NCI-H128 (cell line): Measurements from ENCODE around the gene PCDHGB1.
"Not testable (repeated sequence)": the region's sequence is repeated elsewhere in the genome, so short reads cannot be mapped to it uniquely, and the experiment has no call there.

Experiments used
- DNase-seq: peaks from one replicate; lab custom pipeline; 2025; ENCODE audit not compliant: unreplicated experiment; lab: John Stamatoyannopoulos, UW

The PCDHGB1 gene

GRCh38 chr5:141349917-141350619, at the start of gene PCDHGB1:
TSS of gene PCDHGB1 (plus strand) at chr5:141350099. CDS start at chr5:141350261, 162 bp downstream.
- DNase-seq, result no peak

- DNase-seq, result no peak
These were observed 46.1 kb upstream of the PCDHGB1 start, which contains the start of gene SLC25A2 for GRCh38 chr5:141303756-141304155. TSS of gene SLC25A2 (minus strand) at chr5:141304049. CDS start at chr5:141303865, 184 bp downstream.

GRCh38 chr5:141306630-141307029, 43.3 kb upstream of the PCDHGB1 start:
- DNase-seq, result no peak

- DNase-seq, result no peak
These were observed 36.2 kb upstream of the PCDHGB1 start for GRCh38 chr5:141313711-141314110.

GRCh38 chr5:141316963-141317362, 32.9 kb upstream of the PCDHGB1 start:
- not testable (repeated sequence) for DNase-seq

- DNase-seq, result no peak
These were observed 30.7 kb upstream of the PCDHGB1 start for GRCh38 chr5:141319202-141319601.

- DNase-seq, result no peak
These were observed 30.2 kb upstream of the PCDHGB1 start for GRCh38 chr5:141319699-141320098.

GRCh38 chr5:141320225-141321169, 29.4 kb upstream of the PCDHGB1 start, which contains the start of gene TAF7:
TSS of gene TAF7 (minus strand) at chr5:141320784. CDS start at chr5:141320044, 740 bp downstream.
- peak; percentile 80 for DNase-seq

GRCh38 chr5:141322261-141322660, 27.6 kb upstream of the PCDHGB1 start:
- DNase-seq, result no peak

- no peak for DNase-seq
These were observed 23.6 kb upstream of the PCDHGB1 start for GRCh38 chr5:141326088-141326854.

GRCh38 chr5:141328231-141328630, 21.7 kb upstream of the PCDHGB1 start:
- DNase-seq, result no peak

- no peak for DNase-seq
These were observed 19.4 kb upstream of the PCDHGB1 start, which contains the start of gene PCDHGA1 for GRCh38 chr5:141330299-141331080. TSS of gene PCDHGA1 (plus strand) at chr5:141330514.

GRCh38 chr5:141332571-141332970, 17.3 kb upstream of the PCDHGB1 start:
- DNase-seq, result not testable (repeated sequence)

- no peak for DNase-seq
These were observed 11.2 kb upstream of the PCDHGB1 start, which contains the start of gene PCDHGA2 for GRCh38 chr5:141338538-141339306. TSS of gene PCDHGA2 (plus strand) at chr5:141338760.

GRCh38 chr5:141340781-141341354, 9.0 kb upstream of the PCDHGB1 start:
- DNase-seq, result not testable (repeated sequence)

- DNase-seq, result no peak
These were observed 7.1 kb upstream of the PCDHGB1 start for GRCh38 chr5:141342773-141343172.

GRCh38 chr5:141343242-141343952, 6.5 kb upstream of the PCDHGB1 start, which contains the start of gene PCDHGA3:
TSS of gene PCDHGA3 (plus strand) at chr5:141343829. CDS start at chr5:141344034, 205 bp downstream.
- no peak for DNase-seq

- DNase-seq, result no peak
These were observed 5.9 kb upstream of the PCDHGB1 start for GRCh38 chr5:141343953-141344463.
